ENCODE data around the gene SNAPIN.

- no peak for TF ChIP-seq POLR2A (IDR thresholded peaks at IDR 0.05)
- TF ChIP-seq, protein P1, sequence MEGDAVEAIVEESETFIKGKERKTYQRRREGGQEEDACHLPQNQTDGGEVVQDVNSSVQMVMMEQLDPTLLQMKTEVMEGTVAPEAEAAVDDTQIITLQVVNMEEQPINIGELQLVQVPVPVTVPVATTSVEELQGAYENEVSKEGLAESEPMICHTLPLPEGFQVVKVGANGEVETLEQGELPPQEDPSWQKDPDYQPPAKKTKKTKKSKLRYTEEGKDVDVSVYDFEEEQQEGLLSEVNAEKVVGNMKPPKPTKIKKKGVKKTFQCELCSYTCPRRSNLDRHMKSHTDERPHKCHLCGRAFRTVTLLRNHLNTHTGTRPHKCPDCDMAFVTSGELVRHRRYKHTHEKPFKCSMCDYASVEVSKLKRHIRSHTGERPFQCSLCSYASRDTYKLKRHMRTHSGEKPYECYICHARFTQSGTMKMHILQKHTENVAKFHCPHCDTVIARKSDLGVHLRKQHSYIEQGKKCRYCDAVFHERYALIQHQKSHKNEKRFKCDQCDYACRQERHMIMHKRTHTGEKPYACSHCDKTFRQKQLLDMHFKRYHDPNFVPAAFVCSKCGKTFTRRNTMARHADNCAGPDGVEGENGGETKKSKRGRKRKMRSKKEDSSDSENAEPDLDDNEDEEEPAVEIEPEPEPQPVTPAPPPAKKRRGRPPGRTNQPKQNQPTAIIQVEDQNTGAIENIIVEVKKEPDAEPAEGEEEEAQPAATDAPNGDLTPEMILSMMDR (IDR thresholded peaks at IDR 0.05), result no peak
Observed at GRCh38 chr1:153619171-153619570, 39.3 kb upstream of the SNAPIN start.
